Measurements from ENCODE around the gene SH3BP4. TPM values are rescaled to one million over a fixed set of nuclear protein-coding genes. Genes with fewer than 3 reads are reported as not detected.

Gene SH3BP4
- total RNA-seq, 4 donors from 2014 or later: 11.0 to 22.9 (median 18.7) TPM

GRCh38 chr2:235044501-235045271, 92.9 kb downstream of the SH3BP4 start:
- intact Hi-C loops (cut with DNase I): no loop called here
- 74 to 86% methylated on average over 7 to 16 of the region's 32 CpGs for WGBS, 2 donors
- Histone ChIP-seq H3K27me3 (no peaks in the 10 kb centered on the region), H3K27ac (peak overlapping the region in 2 of 4 donors; percentile 4 to 45), H3K4me3 (no peak overlapping the region), H3K9me3 (no peaks in the 10 kb centered on the region), H3K36me3 (peaks cover 0 to 51% (median 18%) of the 10 kb centered on the region in 3 donors), H3K4me1 (peaks cover 0 to 14% (median 4%) of the 10 kb centered on the region in 3 donors)
- TF ChIP-seq CTCF (IDR thresholded peaks at IDR 0.05) (no peak), POLR2A (IDR thresholded peaks at IDR 0.05) (no peak)
- DNase-seq: no peak

- intact Hi-C loops (cut with DNase I): no loop called here
- TF ChIP-seq POLR2A (IDR thresholded peaks at IDR 0.05) (no peak), CTCF (IDR thresholded peaks at IDR 0.05) (no peak)
- no peak overlapping the region for H3K4me3 ChIP-seq
- peaks cover 0 to 48% (median 18%) of the 10 kb centered on the region in 3 donors for H3K36me3 ChIP-seq
- no peak for DNase-seq
- H3K4me1 ChIP-seq: peaks cover 1 to 17% (median 4%) of the 10 kb centered on the region in 3 donors
- H3K27ac ChIP-seq: no peak overlapping the region
- no peaks in the 10 kb centered on the region for H3K27me3 ChIP-seq
- no peaks in the 10 kb centered on the region for H3K9me3 ChIP-seq
- WGBS, 2 donors: 57 to 81% methylated on average over 15 of the region's 15 CpGs
These were observed 93.6 kb downstream of the SH3BP4 start for GRCh38 chr2:235045336-235045972.

GRCh38 chr2:235045973-235046343, 94.1 kb downstream of the SH3BP4 start:
- TF ChIP-seq POLR2A (IDR thresholded peaks at IDR 0.05) (no peak), CTCF (IDR thresholded peaks at IDR 0.05) (no peak)
- WGBS, 2 donors: 83 to 84% methylated on average over 5 to 9 of the region's 9 CpGs
- no peaks in the 10 kb centered on the region for H3K9me3 ChIP-seq
- no peak overlapping the region for H3K27ac ChIP-seq
- no peaks in the 10 kb centered on the region for H3K27me3 ChIP-seq
- no peak overlapping the region for H3K4me3 ChIP-seq
- no peak for DNase-seq
- intact Hi-C loops (cut with DNase I): no loop called here
- H3K4me1 ChIP-seq: peaks cover 6 to 22% (median 8%) of the 10 kb centered on the region in 3 donors
- H3K36me3 ChIP-seq: peaks cover 0 to 43% (median 18%) of the 10 kb centered on the region in 3 donors

- Histone ChIP-seq H3K36me3 (peaks cover 0 to 37% (median 12%) of the 10 kb centered on the region in 3 donors), H3K9me3 (no peaks in the 10 kb centered on the region), H3K27me3 (no peaks in the 10 kb centered on the region), H3K27ac (no peak overlapping the region), H3K4me3 (no peak overlapping the region), H3K4me1 (peaks cover 12 to 28% (median 12%) of the 10 kb centered on the region in 3 donors)
- TF ChIP-seq CTCF (IDR thresholded peaks at IDR 0.05) (no peak), POLR2A (IDR thresholded peaks at IDR 0.05) (no peak)
- no peak for DNase-seq
- intact Hi-C loops (cut with DNase I): no loop called here
- WGBS, 2 donors: 83 to 94% methylated on average over 5 of the region's 5 CpGs
These were observed 94.8 kb downstream of the SH3BP4 start for GRCh38 chr2:235046589-235046988.

All from esophagus squamous epithelium (tissue), 5 donors.